Measurements from ENCODE around the gene MAST3.
"Not testable (repeated sequence)": the region's sequence is repeated elsewhere in the genome, so short reads cannot be mapped to it uniquely, and the experiment has no call there.

The MAST3 gene

GRCh38 chr19:18085702-18086457 is 11.7 kb upstream of the MAST3 start:
- H3K27ac ChIP-seq = no peak overlapping the region

GRCh38 chr19:18086590-18087138 is 10.9 kb upstream of the MAST3 start, which contains the start of gene IL12RB1:
IL12RB1 (minus strand) TSS chr19:18086934; CDS start chr19:18086823, 111 bp downstream.
- TF ChIP-seq CTCF (conservative IDR thresholded peaks at IDR 0.05) (no peak), ZFX (IDR thresholded peaks at IDR 0.05) (no peak)
- no peak within 1 kb of the TSS for H3K27ac ChIP-seq

More at GRCh38 chr19:18085702-18086457, 11.7 kb upstream of the MAST3 start:
- TF ChIP-seq ZFX (IDR thresholded peaks at IDR 0.05) (no peak), CTCF (conservative IDR thresholded peaks at IDR 0.05) (no peak)

- not testable (repeated sequence) for H3K27ac ChIP-seq
Observed at GRCh38 chr19:18089096-18089541, 8.5 kb upstream of the MAST3 start.

GRCh38 chr19:18089726-18090125 is 7.9 kb upstream of the MAST3 start:
- TF ChIP-seq ZFX (IDR thresholded peaks at IDR 0.05) = no peak
- TF ChIP-seq CTCF (conservative IDR thresholded peaks at IDR 0.05) = no peak
- no peak overlapping the region for H3K27ac ChIP-seq

GRCh38 chr19:18090545-18091216 is 6.9 kb upstream of the MAST3 start:
- TF ChIP-seq ZFX (IDR thresholded peaks at IDR 0.05) = no peak
- TF ChIP-seq CTCF (conservative IDR thresholded peaks at IDR 0.05) = no peak
- no peak overlapping the region for H3K27ac ChIP-seq

GRCh38 chr19:18091217-18091608 is 6.4 kb upstream of the MAST3 start:
- no peak overlapping the region for H3K27ac ChIP-seq
- no peak for TF ChIP-seq CTCF (conservative IDR thresholded peaks at IDR 0.05)
- TF ChIP-seq ZFX (IDR thresholded peaks at IDR 0.05) = no peak

GRCh38 chr19:18093439-18094161 is 4.0 kb upstream of the MAST3 start:
- no peak overlapping the region for H3K27ac ChIP-seq
- no peak for TF ChIP-seq CTCF (conservative IDR thresholded peaks at IDR 0.05)
- no peak for TF ChIP-seq ZFX (IDR thresholded peaks at IDR 0.05)
